Progenitor cell of endocrine pancreas (in vitro differentiated cells): Measurements from ENCODE around the gene LANCL3. TPM values are rescaled to one million over a fixed set of nuclear protein-coding genes. Genes with fewer than 3 reads are reported as not detected.

Experiments used
- DNase-seq: peaks from one replicate; pipeline ENCODE4 v3.0.0; 2021; ENCODE audit warnings: low spot score; ENCODE audit not compliant: unreplicated experiment
- H3K27ac Mint-ChIP-seq: 2 replicates; pipeline ENCODE4 v1.8.0; 2021; ENCODE audit warnings: mild to moderate bottlenecking, moderate library complexity, mixed read lengths
- H3K27me3 Mint-ChIP-seq: 2 replicates; pipeline ENCODE4 v1.8.0; 2021; ENCODE audit warnings: mixed read lengths
- H3K36me3 Mint-ChIP-seq: 2 replicates; pipeline ENCODE4 v1.8.0; 2022; ENCODE audit warnings: mixed read lengths; ENCODE audit not compliant: insufficient read depth
- H3K4me1 Mint-ChIP-seq: 2 replicates; pipeline ENCODE4 v1.8.0; 2021; ENCODE audit warnings: low read depth, mixed read lengths
- H3K4me3 Mint-ChIP-seq: 2 replicates; pipeline ENCODE4 v1.8.0; 2021; ENCODE audit warnings: low read depth, mild to moderate bottlenecking, moderate library complexity, mixed read lengths
- H3K9me3 Mint-ChIP-seq: 2 replicates; pipeline ENCODE4 v1.8.0; 2021; ENCODE audit warnings: low read depth, mixed read lengths
- total RNA-seq: library from RNA; stranded (reverse); gene quantifications from 2 replicates; pipeline ENCODE4 v1.2.1, GENCODE V29; 2021
- TF ChIP-seq, protein P1 (sequence below): fragments of 200-600 bp; sonication (generic); IDR thresholded peaks from one replicate; pipeline ENCODE4 v1.5.0; 2021; ENCODE audit warnings: antibody characterized with exemption, mild to moderate bottlenecking; ENCODE audit not compliant: unreplicated experiment

The LANCL3 gene
- total RNA-seq, 1 donor from 2014 or later: 0.19 TPM

GRCh38 chrX:37712458-37712857, 141.0 kb downstream of the LANCL3 start:
- DNase-seq: no peak
- no peak overlapping the region for H3K27ac Mint-ChIP-seq
- peaks cover 3% of the 10 kb centered on the region for H3K36me3 Mint-ChIP-seq
- H3K27me3 Mint-ChIP-seq: no peaks in the 10 kb centered on the region
- H3K9me3 Mint-ChIP-seq: peaks cover 27% of the 10 kb centered on the region
- H3K4me3 Mint-ChIP-seq: no peak overlapping the region
- H3K4me1 Mint-ChIP-seq: no peaks in the 10 kb centered on the region
- TF ChIP-seq, protein P1, sequence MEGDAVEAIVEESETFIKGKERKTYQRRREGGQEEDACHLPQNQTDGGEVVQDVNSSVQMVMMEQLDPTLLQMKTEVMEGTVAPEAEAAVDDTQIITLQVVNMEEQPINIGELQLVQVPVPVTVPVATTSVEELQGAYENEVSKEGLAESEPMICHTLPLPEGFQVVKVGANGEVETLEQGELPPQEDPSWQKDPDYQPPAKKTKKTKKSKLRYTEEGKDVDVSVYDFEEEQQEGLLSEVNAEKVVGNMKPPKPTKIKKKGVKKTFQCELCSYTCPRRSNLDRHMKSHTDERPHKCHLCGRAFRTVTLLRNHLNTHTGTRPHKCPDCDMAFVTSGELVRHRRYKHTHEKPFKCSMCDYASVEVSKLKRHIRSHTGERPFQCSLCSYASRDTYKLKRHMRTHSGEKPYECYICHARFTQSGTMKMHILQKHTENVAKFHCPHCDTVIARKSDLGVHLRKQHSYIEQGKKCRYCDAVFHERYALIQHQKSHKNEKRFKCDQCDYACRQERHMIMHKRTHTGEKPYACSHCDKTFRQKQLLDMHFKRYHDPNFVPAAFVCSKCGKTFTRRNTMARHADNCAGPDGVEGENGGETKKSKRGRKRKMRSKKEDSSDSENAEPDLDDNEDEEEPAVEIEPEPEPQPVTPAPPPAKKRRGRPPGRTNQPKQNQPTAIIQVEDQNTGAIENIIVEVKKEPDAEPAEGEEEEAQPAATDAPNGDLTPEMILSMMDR: no peak

DNA sequence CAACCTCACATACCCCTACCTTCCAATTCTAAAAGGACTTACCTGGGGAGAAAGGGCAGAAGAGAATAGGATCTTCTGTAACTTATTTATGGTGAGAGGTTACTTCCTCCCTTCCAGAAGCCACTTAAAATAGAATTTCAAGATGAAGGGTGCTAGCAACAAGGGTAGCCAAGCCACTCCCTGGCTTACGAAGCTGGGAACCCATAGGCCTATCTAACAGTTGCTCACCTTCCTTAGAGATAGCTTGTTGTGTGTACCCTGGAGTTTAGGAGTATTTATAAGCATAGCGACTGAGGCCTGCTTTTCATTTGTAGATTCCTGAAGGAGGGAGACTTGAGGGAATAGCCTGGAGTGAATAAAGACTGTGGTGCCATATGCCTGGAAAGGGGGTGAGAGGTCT, 143.0 kb downstream of the LANCL3 start:
- no peak overlapping the region for H3K4me3 Mint-ChIP-seq
- DNase-seq: no peak
- TF ChIP-seq, protein P1: no peak
- no peak overlapping the region for H3K27ac Mint-ChIP-seq
- H3K4me1 Mint-ChIP-seq: no peaks in the 10 kb centered on the region
- peaks cover 33% of the 10 kb centered on the region for H3K9me3 Mint-ChIP-seq
- H3K27me3 Mint-ChIP-seq: no peaks in the 10 kb centered on the region
- H3K36me3 Mint-ChIP-seq: no peaks in the 10 kb centered on the region

- no peaks in the 10 kb centered on the region for H3K36me3 Mint-ChIP-seq
- no peak overlapping the region for H3K4me3 Mint-ChIP-seq
- no peak for DNase-seq
- H3K4me1 Mint-ChIP-seq: no peaks in the 10 kb centered on the region
- TF ChIP-seq, protein P1: no peak
- H3K9me3 Mint-ChIP-seq: peaks cover 39% of the 10 kb centered on the region
- H3K27ac Mint-ChIP-seq: no peak overlapping the region
- H3K27me3 Mint-ChIP-seq: no peaks in the 10 kb centered on the region
Observed at GRCh38 chrX:37716602-37717001, 145.1 kb downstream of the LANCL3 start.

DNA sequence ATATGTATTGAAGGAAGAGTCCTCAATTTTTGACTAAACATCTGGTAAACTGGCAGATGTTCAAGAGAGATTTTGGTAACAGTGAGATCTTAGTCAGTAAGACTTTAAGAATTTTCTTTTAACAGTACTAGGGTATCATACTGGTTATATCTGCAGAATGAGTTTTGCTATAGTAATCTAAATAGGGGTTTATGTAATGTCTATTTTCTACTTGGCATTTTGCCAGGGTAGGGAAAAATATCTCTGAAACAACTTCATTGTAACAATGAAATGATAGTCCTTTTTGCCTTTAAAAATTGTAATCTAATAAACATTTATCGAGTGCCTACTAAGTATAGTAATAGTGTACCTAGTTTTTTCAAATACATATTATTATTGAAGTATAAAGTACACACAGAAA, 146.2 kb downstream of the LANCL3 start:
- no peak overlapping the region for H3K27ac Mint-ChIP-seq
- TF ChIP-seq, protein P1: no peak
- no peaks in the 10 kb centered on the region for H3K36me3 Mint-ChIP-seq
- no peaks in the 10 kb centered on the region for H3K27me3 Mint-ChIP-seq
- H3K9me3 Mint-ChIP-seq: peaks cover 39% of the 10 kb centered on the region
- H3K4me3 Mint-ChIP-seq: no peak overlapping the region
- DNase-seq: no peak
- H3K4me1 Mint-ChIP-seq: no peaks in the 10 kb centered on the region

- no peak for DNase-seq
- Mint-ChIP-seq H3K4me1 (no peaks in the 10 kb centered on the region), H3K36me3 (peaks cover 2% of the 10 kb centered on the region), H3K27ac (no peak overlapping the region), H3K27me3 (no peaks in the 10 kb centered on the region), H3K4me3 (no peak overlapping the region), H3K9me3 (peaks cover 44% of the 10 kb centered on the region)
- TF ChIP-seq, protein P1: no peak
Observed at GRCh38 chrX:37722595-37722994, 151.1 kb downstream of the LANCL3 start.
